Measurements from ENCODE around the gene GCNT3.
A peak's percentile ranks its signal among the peaks of the same experiment; 100 is the strongest.

Gene GCNT3, protein sequence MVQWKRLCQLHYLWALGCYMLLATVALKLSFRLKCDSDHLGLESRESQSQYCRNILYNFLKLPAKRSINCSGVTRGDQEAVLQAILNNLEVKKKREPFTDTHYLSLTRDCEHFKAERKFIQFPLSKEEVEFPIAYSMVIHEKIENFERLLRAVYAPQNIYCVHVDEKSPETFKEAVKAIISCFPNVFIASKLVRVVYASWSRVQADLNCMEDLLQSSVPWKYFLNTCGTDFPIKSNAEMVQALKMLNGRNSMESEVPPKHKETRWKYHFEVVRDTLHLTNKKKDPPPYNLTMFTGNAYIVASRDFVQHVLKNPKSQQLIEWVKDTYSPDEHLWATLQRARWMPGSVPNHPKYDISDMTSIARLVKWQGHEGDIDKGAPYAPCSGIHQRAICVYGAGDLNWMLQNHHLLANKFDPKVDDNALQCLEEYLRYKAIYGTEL

DNA sequence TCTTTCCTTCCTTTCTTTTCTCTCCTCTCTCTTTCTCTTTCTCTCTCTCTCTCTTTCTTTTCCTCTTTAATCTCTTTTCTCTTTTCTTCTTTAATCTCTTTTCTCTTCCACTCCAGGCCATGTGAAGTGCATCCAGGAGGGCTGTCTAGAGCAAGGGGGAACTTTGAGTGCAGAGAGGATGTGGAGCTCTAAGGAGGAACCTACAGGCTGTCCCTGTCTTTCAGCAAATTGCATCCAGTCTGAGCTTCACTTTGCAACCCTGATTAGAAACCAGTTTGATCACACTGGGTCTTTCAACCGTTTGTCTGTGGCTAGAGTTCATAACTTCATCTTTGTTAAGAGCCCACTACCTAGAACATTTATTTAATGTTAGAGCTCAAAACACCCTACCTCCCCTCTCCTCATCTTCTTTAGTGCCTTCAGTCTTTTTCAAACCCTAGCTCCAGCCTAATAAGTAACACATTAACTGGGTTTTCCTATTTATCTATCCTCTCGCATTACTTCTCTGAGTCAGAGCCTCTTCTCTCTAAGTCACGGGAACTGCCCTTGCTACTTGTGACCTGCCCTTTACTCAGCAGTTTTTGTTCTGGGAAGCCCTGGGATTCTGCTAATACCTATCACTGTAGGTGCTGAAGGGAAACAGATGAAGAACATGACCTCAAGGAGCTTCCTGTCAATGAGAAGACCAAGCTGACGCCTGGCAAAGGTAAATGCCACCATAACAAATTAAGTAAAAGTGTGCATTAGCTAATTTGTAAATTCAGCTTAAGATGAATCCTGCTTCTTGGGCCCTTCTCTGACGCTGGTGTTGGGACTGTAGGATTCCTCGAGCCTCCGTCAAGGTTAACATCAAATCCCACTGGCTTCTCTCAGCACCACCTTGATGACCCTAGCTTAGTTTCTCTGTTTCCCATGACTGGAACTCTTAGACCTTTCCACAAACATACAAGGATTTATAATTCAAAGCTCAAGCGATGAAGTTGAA, at the start of gene GCNT3:
Gene GCNT3, plus strand, starts transcription at position 508 of the 985 bp plus-strand sequence. CDS start 6,456 bp downstream, outside the sequence.
- no peak for DNase-seq

DNA sequence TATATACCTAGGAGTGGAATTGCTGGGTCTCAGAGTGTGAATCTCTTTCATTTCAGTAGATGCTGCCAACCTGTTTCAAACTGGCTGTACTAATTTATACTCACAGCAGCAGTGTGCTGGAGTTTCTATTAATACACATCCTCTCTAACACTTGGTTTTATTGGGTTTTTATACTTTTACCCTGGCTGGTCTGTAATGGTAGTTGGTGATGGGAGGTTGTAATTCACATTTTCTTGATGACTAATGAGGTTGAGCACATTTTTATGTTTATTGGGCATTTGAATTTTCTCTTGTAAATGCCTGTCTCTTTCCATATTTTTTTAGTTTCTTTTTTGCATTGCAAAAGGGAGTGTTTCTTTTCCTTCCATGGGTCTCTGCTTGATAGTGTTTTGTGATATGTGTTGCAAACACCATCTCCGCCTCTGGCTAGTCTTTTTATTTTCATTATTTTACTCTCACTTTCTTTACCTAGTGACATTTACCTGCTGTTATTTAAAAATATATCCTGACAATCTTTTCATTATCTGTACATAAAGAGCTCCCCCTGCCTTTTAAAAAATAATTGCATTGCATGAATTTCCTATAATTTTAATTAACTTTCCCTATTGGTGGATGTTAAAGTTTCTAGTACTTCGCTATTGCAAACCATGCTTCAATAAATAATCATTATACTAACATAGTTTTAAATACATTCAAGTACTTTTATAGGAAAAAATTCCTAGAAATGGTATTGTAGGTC, 49.0 kb upstream of the GCNT3 start:
- no peak for DNase-seq

DNA sequence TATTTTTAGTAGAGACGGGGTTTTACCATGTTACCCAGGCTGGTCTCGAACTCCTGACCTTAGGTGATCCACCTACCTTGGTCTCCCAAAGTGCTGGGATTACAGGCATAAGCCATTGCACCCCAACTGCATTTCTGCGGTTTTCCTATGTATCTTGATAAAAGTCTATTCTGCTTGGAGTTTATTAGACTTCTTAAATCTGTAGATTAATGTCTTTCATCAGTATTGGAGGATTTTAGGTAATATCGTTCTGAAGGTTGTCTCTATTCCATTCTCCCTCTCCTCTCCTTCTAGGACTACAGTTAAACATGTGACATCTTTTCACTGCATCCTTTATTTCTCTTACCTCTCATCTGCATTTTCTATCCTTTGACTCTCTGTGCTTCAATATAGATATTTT, 46.3 kb upstream of the GCNT3 start:
- no peak for DNase-seq

DNA sequence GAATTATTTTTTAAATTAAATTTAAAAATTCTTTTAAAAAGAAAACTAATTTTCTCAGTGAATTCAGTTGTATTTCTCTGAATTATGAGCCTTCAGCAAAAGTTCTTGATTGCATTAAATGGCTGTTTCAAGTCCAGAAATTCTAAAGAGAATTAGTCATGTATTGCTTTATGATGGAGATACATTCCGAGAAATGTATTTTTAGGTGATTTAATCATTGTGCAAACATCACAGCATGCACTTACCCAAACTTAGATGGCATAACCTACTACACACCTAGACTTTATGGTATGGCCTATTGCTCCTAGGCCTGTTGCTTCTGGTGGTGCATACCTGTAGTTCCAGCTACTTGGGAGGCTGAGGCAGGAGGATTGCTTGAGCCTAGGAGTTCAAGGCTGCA, 44.3 kb upstream of the GCNT3 start:
- DNase-seq = no peak

DNA sequence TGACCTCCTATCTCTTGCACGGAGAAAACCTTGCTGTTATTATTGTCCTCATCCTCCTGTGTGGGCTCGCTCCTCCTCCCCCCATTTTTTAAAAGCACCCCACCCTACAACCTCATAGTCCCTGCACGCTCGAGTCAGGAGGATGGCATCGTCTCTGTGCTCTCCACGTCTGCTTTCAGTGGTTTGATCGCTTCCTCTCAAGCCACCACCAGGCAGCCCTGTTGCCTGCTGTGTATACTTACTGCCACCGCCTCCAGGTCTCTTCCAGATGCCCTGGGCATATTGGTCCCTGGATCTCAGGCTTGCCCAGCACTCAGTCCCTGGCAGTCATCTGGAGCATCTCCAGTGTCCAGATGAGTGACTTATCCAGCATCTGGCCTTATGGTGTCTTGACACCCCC, 42.1 kb upstream of the GCNT3 start:
- DNase-seq = no peak

DNA sequence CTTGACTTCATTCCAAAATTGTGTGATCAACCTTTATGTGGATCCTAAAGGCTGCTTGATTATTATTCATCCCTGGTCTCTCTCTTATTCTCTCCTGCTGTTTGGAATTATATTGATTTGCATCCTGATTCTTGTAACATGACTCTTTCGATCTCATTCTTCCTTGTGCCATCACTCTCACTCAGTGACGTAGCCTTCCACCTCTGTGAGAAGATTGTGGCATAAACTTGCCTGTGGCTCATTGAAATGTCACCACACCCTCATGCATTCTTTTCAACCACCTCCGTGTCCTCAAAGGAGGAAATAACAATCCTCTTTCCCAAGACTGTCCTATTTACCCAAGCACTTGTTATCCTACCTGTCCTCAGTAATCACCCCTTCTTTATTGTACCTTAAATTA, 41.3 kb upstream of the GCNT3 start:
- no peak for DNase-seq

DNA sequence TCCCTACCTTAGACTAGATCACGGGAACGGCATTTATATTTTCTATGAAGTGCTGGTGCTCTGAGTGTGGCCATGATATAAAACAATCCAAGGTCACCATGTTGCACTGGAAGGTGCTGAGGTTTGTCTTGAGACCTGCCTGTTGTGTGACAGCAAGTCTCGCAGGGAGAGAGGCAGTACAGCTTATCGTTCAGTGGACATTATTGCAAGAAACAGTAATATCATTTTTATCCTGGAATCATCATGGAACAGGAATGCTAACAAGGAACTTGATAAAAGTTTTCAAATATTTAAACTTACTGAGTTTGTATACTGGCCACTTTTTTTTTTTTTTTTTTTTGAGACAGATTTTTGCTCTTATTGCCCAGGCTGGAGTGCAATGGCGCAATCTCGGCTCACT, 40.0 kb upstream of the GCNT3 start:
- no peak for DNase-seq

DNA sequence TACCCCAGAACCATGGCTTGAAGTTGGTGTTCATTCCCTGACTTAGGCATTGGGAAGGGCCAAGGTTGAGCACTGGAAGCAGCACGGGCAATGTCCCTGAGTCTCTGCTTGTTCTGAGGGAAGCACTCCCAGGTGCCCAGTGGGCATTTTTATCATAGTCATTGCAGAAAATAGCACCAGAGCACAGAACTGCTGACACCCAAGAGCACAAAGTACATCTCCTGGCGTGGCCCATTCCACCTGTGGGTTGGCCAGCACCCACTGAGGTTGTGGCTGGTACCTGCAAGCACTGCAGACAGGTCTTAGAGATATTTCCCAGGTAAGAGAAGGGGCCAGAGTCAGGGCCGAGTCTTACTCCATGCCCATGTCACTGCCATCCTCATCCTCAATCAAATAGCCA, 28.5 kb upstream of the GCNT3 start:
- no peak for DNase-seq

DNA sequence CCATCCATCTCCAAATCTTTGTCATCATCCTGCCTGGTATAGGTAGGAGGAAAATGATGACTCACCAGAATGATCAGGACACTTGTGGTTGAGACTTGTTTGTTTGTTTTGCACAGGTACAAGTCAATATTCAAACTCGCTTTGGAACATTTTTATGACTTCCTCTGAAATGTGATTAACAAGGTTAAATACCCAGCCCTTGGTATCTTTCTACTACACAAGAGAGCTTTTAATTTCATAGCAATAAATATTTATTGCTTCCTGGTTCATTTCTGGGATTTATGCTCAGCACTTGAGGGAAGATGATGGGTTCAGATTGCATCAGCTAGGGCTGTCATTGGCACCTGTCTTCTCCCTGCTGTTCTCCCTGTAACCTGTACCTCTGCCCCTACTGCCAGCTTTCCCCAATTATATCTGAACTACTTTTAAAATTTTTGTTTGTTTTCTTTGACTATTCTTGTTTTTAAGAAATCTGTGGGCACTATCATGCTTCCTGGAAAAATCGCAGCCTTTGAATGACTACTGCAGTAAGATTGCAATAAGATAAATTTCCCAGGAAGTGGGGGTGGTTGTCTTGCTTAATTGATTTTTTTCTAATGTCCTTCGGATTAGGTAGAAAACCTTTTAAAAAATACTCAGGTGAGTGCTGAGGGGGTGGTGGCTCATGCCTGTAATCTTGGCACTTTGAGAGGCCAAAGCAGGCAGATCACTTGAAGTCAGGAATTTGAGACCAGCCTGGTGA, 24.3 kb upstream of the GCNT3 start:
- DNase-seq = peak; percentile 43

DNA sequence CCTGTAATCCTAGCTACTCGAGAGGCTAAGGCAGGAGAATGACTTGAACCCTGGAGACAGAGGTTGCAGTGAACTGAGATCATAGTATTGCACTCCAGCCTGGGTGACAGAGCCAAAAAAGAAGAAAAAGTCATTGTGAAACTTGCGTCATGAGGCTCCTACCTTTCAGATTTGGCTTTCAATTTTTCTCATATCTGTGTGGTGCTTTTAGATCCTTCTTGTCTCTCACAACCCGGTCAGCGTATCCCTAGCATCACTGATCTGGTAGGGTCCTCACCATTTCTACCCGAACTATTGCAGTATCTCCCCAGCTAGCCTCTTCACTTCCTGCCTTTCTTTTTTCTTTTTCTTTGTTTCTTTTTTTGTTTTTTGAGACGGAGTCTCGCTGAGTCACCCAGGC, 21.6 kb upstream of the GCNT3 start:
- no peak for DNase-seq

DNA sequence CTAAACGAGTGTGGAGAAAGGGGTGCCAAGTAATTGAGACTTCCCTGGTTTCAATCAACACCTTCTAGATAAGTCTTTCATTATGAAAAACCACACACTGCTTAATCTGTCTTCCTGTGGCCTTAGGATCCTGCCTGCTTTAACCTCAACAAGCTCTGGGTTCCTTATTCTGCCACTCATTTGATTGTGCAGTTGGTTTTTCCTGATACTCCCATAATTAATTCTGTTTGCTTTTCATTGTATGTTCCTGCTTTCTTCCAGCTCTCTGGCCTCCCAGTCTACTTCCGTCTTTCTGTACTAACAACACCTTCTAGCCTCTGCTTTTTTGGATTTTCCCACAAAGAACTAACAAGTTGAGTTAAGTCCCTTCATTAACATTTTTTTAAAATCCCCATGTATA, 20.2 kb upstream of the GCNT3 start:
- no peak for DNase-seq

DNA sequence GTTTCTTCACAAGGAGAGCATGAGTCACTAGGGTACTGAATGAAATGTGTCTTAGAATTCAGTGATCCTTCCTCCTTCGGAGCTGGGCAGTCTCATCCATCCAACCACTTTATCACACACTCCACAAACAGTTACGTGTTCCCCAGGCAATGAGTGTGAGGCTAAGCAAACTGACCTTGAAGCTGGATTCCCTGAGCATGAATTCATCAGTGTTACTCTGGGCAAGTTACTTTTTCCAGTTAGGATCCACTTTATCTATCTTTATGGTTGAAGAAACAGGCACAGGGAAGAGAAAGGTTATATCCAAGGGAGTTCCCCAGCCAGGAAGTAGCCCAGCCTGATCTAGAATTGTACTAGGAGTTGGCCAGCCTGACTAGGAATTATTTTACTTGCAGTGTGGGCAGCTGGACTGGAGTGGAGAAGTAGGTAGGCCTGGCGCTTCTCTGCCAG, 17.1 kb upstream of the GCNT3 start:
- DNase-seq = no peak

DNA sequence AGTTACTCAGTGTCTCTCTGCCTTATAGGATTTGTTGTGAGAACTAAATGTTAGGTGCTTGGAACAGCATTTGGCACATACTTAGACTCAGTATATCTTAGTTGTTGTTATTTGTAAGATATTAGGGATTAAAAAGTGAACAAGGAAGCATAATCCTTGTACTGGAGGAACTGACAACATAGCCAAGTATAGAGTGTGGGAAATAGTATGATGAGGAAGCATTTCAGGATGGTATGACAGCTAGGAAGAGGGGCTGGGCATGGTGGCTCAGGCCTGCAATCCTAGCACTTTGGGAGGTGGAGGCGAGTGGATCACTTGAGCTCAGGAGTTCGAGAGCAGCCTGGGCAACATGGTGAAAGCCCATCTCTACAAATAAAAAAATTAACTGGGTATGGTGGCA, 16.6 kb upstream of the GCNT3 start:
- DNase-seq = no peak

DNA sequence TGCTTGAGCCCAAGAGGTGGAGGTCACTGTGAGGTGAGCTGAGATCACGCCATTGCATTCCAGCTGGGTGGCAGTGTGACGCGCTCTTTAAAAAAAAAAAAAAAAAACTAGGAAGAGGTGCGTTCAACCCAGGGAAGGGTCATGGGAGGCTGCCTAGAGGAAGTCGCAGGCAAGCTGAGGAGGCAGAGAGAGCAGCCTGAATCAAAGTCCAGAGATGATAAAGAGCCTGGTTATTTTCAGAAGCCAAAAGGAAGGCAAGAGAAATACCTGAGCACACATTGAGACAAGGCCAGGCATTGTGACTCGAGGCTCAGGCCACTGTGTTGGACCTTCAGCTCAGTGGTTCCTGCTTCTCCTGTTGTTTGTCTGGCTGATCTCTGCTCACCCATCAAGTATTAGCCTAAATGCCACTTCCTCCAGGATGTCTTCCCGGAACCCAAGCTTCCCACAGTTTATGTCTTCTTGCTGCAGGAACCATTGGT, 16.1 kb upstream of the GCNT3 start:
- DNase-seq = no peak

DNA sequence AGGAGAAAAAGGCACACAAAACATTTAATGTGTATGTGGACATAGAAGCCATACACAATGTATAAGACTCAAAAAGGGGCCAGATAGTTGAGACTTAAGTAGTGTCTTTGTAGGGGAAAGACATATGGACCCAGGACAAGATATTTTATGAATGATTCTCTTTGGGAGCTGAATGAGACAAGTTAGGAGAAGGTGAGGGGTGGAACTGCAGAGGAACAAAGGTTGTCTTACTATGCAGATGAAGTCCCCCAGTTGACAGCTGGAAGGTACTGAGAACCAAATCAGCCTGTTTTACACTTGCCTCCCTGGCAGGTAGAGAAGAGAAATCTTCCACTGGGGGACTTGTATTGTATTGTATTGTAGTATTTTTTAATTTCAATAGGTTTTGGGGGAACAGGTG, 14.9 kb upstream of the GCNT3 start:
- no peak for DNase-seq

DNA sequence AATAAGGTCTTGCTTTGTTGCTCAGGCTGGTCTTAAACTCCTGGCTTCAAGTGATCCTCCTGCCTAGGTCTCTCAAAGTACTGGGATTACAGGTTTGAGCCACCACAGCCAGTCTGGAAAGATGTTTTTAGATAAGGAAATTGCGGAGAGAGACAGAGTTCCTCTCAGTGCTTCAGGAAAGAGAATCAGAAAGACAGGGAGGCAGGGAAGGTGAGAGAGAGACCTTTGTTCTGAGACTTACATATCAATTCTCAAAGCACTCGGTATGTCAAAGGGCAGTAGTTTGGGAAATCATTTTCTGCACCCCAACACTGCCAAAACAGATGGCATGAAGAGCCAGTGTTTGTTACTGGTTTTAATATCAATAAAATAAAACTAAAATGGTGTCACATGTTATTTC, 13.1 kb upstream of the GCNT3 start:
- no peak for DNase-seq

DNA sequence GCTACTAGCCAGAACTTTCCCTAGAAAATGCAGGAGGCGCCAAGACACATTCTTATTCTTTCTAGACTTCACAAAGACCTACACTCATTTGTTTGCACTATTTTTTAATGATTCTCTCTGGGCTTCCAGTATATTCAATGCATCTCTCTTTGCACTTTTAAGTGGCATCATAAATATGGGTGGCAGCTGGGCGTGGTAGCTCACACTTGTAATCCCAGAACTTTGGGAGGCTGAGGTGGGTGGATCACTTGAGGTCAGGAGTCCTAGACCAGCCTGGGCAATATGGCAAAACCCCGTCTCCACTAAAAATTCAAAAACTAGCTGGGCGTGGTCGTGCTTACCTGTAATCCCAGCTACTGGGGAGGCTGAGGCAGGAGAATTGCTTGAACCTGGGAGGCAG, 5.6 kb upstream of the GCNT3 start:
- DNase-seq = no peak

DNA sequence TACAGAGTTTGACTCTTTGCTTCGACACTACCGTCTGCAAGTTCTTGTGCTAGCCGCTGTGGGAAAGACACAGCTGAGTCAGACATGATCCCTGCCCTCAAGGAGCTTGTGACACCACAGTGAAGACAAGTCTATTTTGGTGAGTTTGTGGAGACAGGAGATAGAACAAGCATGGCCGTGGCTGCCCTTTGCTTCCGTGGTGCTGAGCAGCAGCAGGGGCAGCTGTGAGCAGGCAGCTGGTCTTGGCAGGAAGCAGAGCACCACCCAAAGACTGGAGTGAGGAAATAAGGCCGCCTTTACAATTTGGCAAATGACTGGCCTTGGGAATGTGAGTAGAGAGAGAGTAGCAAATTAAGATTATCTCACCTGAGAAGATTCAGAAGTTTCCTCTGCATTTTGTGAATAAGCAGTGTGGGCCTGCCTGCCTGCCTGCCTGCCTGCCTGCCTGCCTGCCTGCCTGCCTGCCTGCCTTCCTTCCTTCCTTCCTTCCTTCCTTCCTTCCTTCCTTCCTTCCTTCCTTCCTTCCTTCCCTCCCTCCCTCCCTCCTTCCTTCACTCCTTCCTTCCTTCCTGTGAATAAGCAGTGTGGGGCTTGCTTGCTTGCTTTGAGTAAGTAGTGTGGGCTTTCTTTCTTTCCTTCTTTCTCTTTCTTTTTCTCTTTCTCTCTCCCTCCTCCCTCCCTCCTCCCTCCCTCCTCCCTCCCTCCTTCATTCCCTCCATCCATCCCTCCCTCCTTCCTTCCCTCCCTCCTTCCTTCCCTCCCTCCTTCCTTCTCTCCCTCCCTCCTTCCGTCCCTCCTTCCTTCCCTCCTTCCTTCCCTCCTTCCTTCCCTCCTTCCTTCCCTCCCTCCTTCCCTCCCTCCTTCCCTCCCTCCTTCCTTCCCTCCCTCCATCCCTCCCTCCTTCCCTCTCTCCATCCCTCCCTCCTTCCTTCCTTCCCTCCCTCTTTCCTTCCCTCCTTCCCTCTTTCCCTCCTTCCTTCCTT, 1.6 kb upstream of the GCNT3 start:
- no peak for DNase-seq

DNA sequence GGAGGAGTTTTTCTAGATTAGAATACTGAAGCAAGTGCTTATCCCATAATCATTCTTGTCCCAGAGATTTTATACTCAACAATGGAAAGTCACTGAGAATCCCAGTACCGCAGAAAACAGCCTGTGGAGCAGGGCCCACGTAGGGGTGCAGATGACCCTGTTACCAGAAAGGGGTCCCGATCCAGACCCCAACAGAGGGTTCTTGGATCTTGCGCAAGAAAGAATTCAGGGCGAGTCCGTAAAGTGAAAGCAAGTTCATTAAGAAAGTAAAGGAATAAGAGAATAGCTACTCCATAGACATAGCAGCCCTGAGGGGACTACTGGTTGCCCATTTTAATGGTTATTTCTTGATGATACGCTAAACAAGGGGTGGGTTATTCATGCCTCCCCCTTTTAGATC, 2.6 kb downstream of the GCNT3 start:
- DNase-seq = no peak

DNA sequence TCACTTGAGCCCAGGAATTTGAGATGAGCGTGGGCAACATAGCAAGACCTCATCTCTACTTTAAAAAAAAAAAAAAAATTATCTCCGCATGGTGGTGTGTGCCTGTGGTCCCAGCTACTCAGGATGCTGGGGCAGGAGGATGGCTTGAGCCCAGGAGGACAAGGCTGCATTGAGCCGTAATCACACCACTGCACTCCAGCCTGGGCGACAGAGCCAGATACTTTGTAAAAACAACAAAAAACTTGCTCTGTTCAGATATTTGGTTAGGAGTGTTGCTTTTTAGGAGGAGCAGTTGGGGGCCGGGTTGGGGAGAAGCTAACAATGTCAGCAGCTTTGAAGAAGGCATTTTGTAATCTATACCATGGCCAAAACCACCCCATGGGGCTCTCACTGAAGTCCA, 4.1 kb downstream of the GCNT3 start:
- DNase-seq = no peak

DNA sequence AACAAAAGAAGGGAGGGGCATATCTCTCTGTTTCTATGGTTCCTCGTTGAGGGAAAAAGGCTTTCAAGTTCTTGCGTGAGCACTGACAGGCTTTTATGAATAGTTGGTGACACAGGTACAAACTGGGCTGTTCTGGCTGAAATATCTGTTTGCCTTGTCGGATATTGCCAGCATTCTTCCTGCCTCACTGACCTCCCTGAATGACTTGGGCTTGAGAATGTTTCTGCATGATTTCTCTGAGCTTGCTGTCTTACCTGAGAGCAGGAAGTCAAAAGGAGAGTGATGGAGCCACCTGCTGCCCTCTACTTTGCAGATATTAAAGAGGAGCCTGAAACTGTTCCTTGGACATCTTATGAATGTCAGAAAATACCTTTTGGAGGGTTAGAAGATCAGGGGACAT, 4.8 kb downstream of the GCNT3 start:
- peak; percentile 80 for DNase-seq
